Measurements from ENCODE around the gene WDR20. TPM values are rescaled to one million over a fixed set of nuclear protein-coding genes. Genes with fewer than 3 reads are reported as not detected.

Gene WDR20
- total and polyA plus RNA-seq, 2 experiments from 2014 or later, result 15.1 to 24.9 TPM

DNA sequence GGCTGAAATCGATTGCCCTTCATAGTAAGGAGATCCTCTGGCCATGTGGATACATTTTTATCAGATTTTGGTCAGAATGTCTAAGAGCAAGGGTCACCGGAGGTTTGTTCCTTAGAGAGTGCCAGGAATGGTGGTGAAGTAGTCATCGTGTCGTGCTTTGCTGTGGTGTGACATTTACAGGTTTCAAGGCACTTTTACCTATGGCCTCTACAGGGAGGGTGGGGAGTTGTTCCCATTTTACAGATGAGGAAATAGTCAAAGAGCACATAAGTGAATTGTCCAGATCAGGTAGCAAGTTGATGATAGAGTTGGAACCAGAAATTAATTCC lies 57.2 kb downstream of the WDR20 start:
- Histone ChIP-seq H3K4me3 (no peak overlapping the region), H3K4me1 (ENCODE audit: insufficient read depth) (no peaks in the 10 kb centered on the region), H3F3A (ENCODE audit: insufficient read depth) (no peaks in the 10 kb centered on the region), H3K36me3 (ENCODE audit: low read depth) (peaks cover 13% of the 10 kb centered on the region; the same call in 1 of the 2 replicates), H4K20me1 (ENCODE audit: insufficient read depth) (no peaks in the 10 kb centered on the region; the same call in 1 of the 2 replicates), H3K79me2 (ENCODE audit: insufficient read depth) (peaks cover 87% of the 10 kb centered on the region), H3K9me2 (ENCODE audit: insufficient read depth) (no peaks in the 10 kb centered on the region), H3K27ac (no peak overlapping the region), H3K27me3 (replicated peaks; ENCODE audit: insufficient read depth) (no peaks in the 10 kb centered on the region), H3K9me3 (ENCODE audit: low read depth) (no peaks in the 10 kb centered on the region), H3K9ac (no peak overlapping the region), H2AFZ (no peak overlapping the region), H3K4me2 (ENCODE audit: unreplicated experiment) (no peak overlapping the region)
- in situ Hi-C loops (cut with MboI), result no loop called here
- TF ChIP-seq EZH2phosphoT487 (IDR thresholded peaks at IDR 0.05; ENCODE audit: insufficient read depth, low read depth) (no peak), EZH2 (IDR thresholded peaks at IDR 0.05; ENCODE audit: insufficient read depth, poor library complexity, severe bottlenecking) (no peak)
- no peak for DNase-seq
- 86 to 88% methylated on average over 4 of the region's 4 CpGs for WGBS, 2 experiments (ENCODE audit: low coverage in 1 of 2, low lambda C conversion rate in 2 of 2, missing lambda C conversion rate in 2 of 2)

DNA sequence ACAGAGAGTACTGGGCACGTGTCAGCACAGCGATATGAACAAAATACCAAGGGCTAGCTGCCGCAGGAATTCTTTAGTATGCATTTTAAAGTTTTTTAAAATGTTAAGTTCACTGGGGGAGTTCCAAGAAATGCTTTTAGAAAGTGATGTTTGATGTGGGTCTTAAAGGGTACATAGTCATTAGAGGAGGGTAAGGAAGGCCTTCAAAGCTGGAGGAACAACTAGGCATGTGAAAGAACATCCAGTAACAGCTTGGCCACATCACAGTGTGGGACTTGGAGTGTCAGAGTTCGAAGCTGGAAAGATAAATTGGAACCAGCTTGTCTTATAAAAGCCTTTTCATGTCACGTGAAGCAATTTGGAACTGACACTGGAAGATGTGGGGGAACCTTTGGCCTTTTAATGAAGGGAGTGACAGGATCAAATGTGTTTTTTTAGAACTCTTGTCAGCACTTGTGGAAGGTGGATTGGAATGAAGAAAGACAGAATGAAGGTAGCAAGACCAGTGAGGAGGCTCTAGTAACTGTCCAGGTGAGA lies 57.7 kb downstream of the WDR20 start:
- no peaks in the 10 kb centered on the region for H3K9me2 ChIP-seq (ENCODE audit: insufficient read depth)
- DNase-seq, result no peak
- in situ Hi-C loops (cut with MboI), result no loop called here

DNA sequence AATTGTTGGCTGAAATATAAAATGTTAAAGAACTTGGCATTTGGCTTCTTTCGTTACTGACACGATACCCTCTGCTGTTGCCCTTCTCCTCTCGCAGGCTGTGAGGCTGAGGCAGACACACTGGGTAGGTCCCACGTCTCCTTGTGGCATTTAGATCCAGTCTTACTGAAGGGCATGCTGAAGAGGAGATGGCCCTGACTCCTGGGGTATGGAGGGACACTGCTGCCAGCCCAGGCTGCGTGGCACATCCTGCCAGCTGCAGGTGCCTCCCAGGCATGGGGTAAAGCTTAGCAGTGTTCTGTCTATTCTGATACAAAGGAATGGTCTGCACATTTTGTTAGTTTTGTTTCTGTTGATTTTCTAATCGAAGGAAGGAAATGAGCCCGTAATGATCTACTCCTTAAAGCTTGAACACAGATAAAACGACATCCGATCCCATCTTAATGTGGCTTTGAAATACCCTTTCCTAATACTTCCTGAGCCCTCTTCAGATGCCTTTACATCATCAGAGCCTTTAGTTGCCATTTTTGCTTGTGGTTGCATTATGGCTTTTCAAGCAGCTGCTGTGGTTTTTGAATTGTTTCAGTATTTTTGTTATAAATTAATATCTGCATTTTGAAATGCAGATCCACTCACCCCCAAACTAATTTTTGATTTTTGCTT lies 61.1 kb downstream of the WDR20 start:
- H3F3A ChIP-seq (ENCODE audit: insufficient read depth), result no peaks in the 10 kb centered on the region
- no peak overlapping the region for H3K4me2 ChIP-seq (ENCODE audit: unreplicated experiment)
- no peak overlapping the region for H3K4me3 ChIP-seq
- no peaks in the 10 kb centered on the region for H3K4me1 ChIP-seq (ENCODE audit: insufficient read depth)
- peaks cover 85% of the 10 kb centered on the region for H3K79me2 ChIP-seq (ENCODE audit: insufficient read depth)
- in situ Hi-C loops (cut with MboI), result no loop called here
- no peaks in the 10 kb centered on the region for H3K27me3 ChIP-seq (replicated peaks; ENCODE audit: insufficient read depth)
- H4K20me1 ChIP-seq (ENCODE audit: insufficient read depth), result no peaks in the 10 kb centered on the region; the same call in 1 of the 2 replicates
- no peak overlapping the region for H2AFZ ChIP-seq
- H3K36me3 ChIP-seq (ENCODE audit: low read depth), result peaks cover 5% of the 10 kb centered on the region; the same call in 1 of the 2 replicates
- no peak for DNase-seq
- no peak overlapping the region for H3K9ac ChIP-seq
- TF ChIP-seq EZH2phosphoT487 (IDR thresholded peaks at IDR 0.05; ENCODE audit: insufficient read depth, low read depth), result no peak
- TF ChIP-seq EZH2 (IDR thresholded peaks at IDR 0.05; ENCODE audit: insufficient read depth, poor library complexity, severe bottlenecking), result no peak
- H3K9me2 ChIP-seq (ENCODE audit: insufficient read depth), result no peaks in the 10 kb centered on the region
- WGBS, 2 experiments (ENCODE audit: low coverage in 1 of 2, low lambda C conversion rate in 2 of 2, missing lambda C conversion rate in 2 of 2), result 88 to 90% methylated on average over 9 of the region's 9 CpGs
- no peak overlapping the region for H3K27ac ChIP-seq
- no peaks in the 10 kb centered on the region for H3K9me3 ChIP-seq (ENCODE audit: low read depth)

More for the DNA sequence above, 57.7 kb downstream of the WDR20 start:
- Histone ChIP-seq H3K36me3 (ENCODE audit: low read depth) (peaks cover 13% of the 10 kb centered on the region; the same call in 1 of the 2 replicates), H2AFZ (no peak overlapping the region), H3K9me3 (ENCODE audit: low read depth) (no peaks in the 10 kb centered on the region), H3K27me3 (replicated peaks; ENCODE audit: insufficient read depth) (no peaks in the 10 kb centered on the region), H3F3A (ENCODE audit: insufficient read depth) (no peaks in the 10 kb centered on the region), H4K20me1 (ENCODE audit: insufficient read depth) (no peaks in the 10 kb centered on the region; the same call in 1 of the 2 replicates), H3K4me1 (ENCODE audit: insufficient read depth) (no peaks in the 10 kb centered on the region), H3K9ac (no peak overlapping the region), H3K79me2 (ENCODE audit: insufficient read depth) (peaks cover 87% of the 10 kb centered on the region), H3K27ac (no peak overlapping the region), H3K4me3 (no peak overlapping the region), H3K4me2 (ENCODE audit: unreplicated experiment) (no peak overlapping the region)
- 69 to 74% methylated on average over 5 of the region's 5 CpGs for WGBS, 2 experiments (ENCODE audit: low coverage in 1 of 2, low lambda C conversion rate in 2 of 2, missing lambda C conversion rate in 2 of 2)
- TF ChIP-seq EZH2phosphoT487 (IDR thresholded peaks at IDR 0.05; ENCODE audit: insufficient read depth, low read depth) (no peak), EZH2 (IDR thresholded peaks at IDR 0.05; ENCODE audit: insufficient read depth, poor library complexity, severe bottlenecking) (no peak)

DNA sequence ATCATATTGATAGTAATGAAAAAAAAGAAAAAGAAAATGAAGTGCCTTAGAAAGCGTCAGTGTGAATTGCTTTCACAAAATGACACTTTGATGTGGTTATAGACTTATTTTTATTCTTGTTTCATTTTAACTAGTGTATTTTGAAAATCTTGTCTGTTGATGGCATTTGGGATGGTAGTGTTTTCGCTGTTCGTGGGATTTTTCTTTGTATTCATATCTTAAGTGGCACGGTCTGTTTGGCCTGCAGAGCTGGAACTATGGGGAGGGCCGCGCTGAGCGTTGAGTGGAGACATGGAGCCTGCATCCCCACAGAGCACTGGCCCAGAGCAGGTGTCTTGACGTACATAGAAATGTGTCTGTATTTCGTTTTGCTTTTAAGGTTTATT lies 61.6 kb downstream of the WDR20 start:
- in situ Hi-C loops (cut with MboI), result no loop called here
- H3K9me3 ChIP-seq (ENCODE audit: low read depth), result no peaks in the 10 kb centered on the region
- no peak overlapping the region for H3K27ac ChIP-seq
- no peak for DNase-seq
- no peaks in the 10 kb centered on the region for H3K9me2 ChIP-seq (ENCODE audit: insufficient read depth)
- H3F3A ChIP-seq (ENCODE audit: insufficient read depth), result no peaks in the 10 kb centered on the region
- no peak overlapping the region for H3K9ac ChIP-seq
- TF ChIP-seq EZH2 (IDR thresholded peaks at IDR 0.05; ENCODE audit: insufficient read depth, poor library complexity, severe bottlenecking) (no peak), EZH2phosphoT487 (IDR thresholded peaks at IDR 0.05; ENCODE audit: insufficient read depth, low read depth) (no peak)
- no peaks in the 10 kb centered on the region; the same call in 1 of the 2 replicates for H4K20me1 ChIP-seq (ENCODE audit: insufficient read depth)
- H3K36me3 ChIP-seq (ENCODE audit: low read depth), result no peaks in the 10 kb centered on the region; the same call in 1 of the 2 replicates
- no peaks in the 10 kb centered on the region for H3K27me3 ChIP-seq (replicated peaks; ENCODE audit: insufficient read depth)
- 91% methylated on average over 9 of the region's 9 CpGs for WGBS, 2 experiments (ENCODE audit: low coverage in 1 of 2, low lambda C conversion rate in 2 of 2, missing lambda C conversion rate in 2 of 2)
- H3K4me2 ChIP-seq (ENCODE audit: unreplicated experiment), result no peak overlapping the region
- H2AFZ ChIP-seq, result no peak overlapping the region
- peaks cover 85% of the 10 kb centered on the region for H3K79me2 ChIP-seq (ENCODE audit: insufficient read depth)
- no peak overlapping the region for H3K4me3 ChIP-seq
- H3K4me1 ChIP-seq (ENCODE audit: insufficient read depth), result no peaks in the 10 kb centered on the region

All from GM23248 (cell line).